Measurements from ENCODE around the gene LRRC4C. TPM values are rescaled to one million over a fixed set of nuclear protein-coding genes. Genes with fewer than 3 reads are reported as not detected.

The LRRC4C gene
- total RNA-seq, 1 experiment from 2014 or later: 0.13 TPM

GRCh38 chr11:40168414-40168813, 1291.0 kb downstream of the LRRC4C start:
- peaks cover 0 to 3% (median 0%) of the 10 kb centered on the region in 3 experiments; a peak in 1 of 7 replicates for H3K36me3 Mint-ChIP-seq (ENCODE audit: insufficient read depth in 1 of 3, low read depth in 3 of 3)
- Histone ChIP-seq H4K5ac (ENCODE audit: insufficient read length, low read depth, low read length) (no peak overlapping the region), H3K27ac (ENCODE audit: insufficient read length, low read depth, low read length) (no peak overlapping the region), H3K79me2 (ENCODE audit: insufficient read depth, low read length) (no peaks in the 10 kb centered on the region), H4K20me1 (ENCODE audit: control insufficient read depth, insufficient read depth, insufficient read length) (no peaks in the 10 kb centered on the region), H2BK20ac (ENCODE audit: low read depth, low read length, poor library complexity, severe bottlenecking) (no peak overlapping the region), H2AFZ (ENCODE audit: low read length) (peak overlapping the region; percentile 57), H2BK15ac (ENCODE audit: low read depth, low read length) (no peak overlapping the region), H2BK12ac (ENCODE audit: insufficient read length, low read depth, low read length) (no peak overlapping the region), H3K18ac (ENCODE audit: insufficient read length, low read depth, low read length) (no peak overlapping the region), H3K4ac (ENCODE audit: low read depth, low read length) (no peak overlapping the region), H4K8ac (replicated peaks; ENCODE audit: insufficient read length, low read depth, low read length) (no peak overlapping the region), H3K23ac (ENCODE audit: insufficient read length, low read depth, low read length) (no peak overlapping the region), H3K56ac (ENCODE audit: insufficient read length, low read depth, low read length) (no peak overlapping the region), H2BK5ac (ENCODE audit: insufficient read length, low read length) (no peak overlapping the region), H2BK120ac (ENCODE audit: low read depth, low read length, poor library complexity, severe bottlenecking) (no peak overlapping the region), H3K4me1 (ENCODE audit: insufficient read depth, low read length) (peaks cover 4% of the 10 kb centered on the region; the same call in 1 of the 2 replicates), H3T11ph (ENCODE audit: low read length) (no peak overlapping the region), H2AK5ac (ENCODE audit: insufficient read length, low read length) (no peak overlapping the region), H3K79me1 (ENCODE audit: insufficient read depth, low read depth, low read length, poor library complexity, severe bottlenecking) (no peaks in the 10 kb centered on the region), H3K4me2 (ENCODE audit: insufficient read depth, insufficient read length, low read length) (no peak overlapping the region), H3K9me3 (ENCODE audit: control insufficient read depth, low read depth, low read length) (no peaks in the 10 kb centered on the region), H3K14ac (ENCODE audit: insufficient read depth, low read length) (no peak overlapping the region), H3K9ac (ENCODE audit: extremely low read depth, insufficient read length, low read length) (no peak overlapping the region), H3K27me3 (ENCODE audit: insufficient read depth, low read length) (no peaks in the 10 kb centered on the region), H4K91ac (ENCODE audit: insufficient read length, low read depth, low read length) (no peak overlapping the region), H3K23me2 (ENCODE audit: insufficient read length, low read depth, low read length, poor library complexity, severe bottlenecking) (no peaks in the 10 kb centered on the region)
- H3K27me3 Mint-ChIP-seq (ENCODE audit: low read depth): no peaks in the 10 kb centered on the region
- H3K9me3 Mint-ChIP-seq: peaks cover 3 to 6% of the 10 kb centered on the region in 2 experiments; a peak in 1 of 5 replicates
- TF ChIP-seq CTCF (conservative IDR thresholded peaks at IDR 0.05): no peak
- no peak overlapping the region for H3K27ac Mint-ChIP-seq
- peaks cover 13% of the 10 kb centered on the region in 2 experiments for H3K4me1 Mint-ChIP-seq
- DNase-seq: no peak
- H3K4me3 Mint-ChIP-seq: no peak overlapping the region
- no CpG with 5 or more reads among the region's 1 CpG for WGBS (ENCODE audit: extremely low coverage, insufficient read length, low lambda C conversion rate)

Data from H9 (cell line).